Choroid plexus epithelial cell (primary cell): ENCODE data around the gene CHN2.
A peak's percentile ranks its signal among the peaks of the same experiment; 100 is the strongest.

Experiments
- DNase-seq: peaks from one replicate; pipeline ENCODE4 v3.0.0-alpha.2; 2010; ENCODE audit warnings: low read depth
- H3K4me3 ChIP-seq: 2 replicates; pipeline ENCODE4 v1.5.1; 2011; ENCODE audit warnings: low read depth, mild to moderate bottlenecking, control low read depth, low read length, moderate library complexity
- CTCF ChIP-seq: conservative IDR thresholded peaks from 2 replicates; pipeline ENCODE4 v1.5.1; 2011; ENCODE audit warnings: low read depth, mild to moderate bottlenecking, control low read depth, inconsistent platforms, low read length, moderate library complexity

CHN2 gene

GRCh38 chr7:29278337-29279069 is 83.9 kb downstream of the CHN2 start:
- no peak for TF ChIP-seq CTCF
- no peak overlapping the region for H3K4me3 ChIP-seq
- DNase-seq: no peak

- peak; percentile 57 for DNase-seq
- H3K4me3 ChIP-seq: no peak overlapping the region
- TF ChIP-seq CTCF: no peak
These were observed 87.4 kb downstream of the CHN2 start for GRCh38 chr7:29281782-29282541.

- no peak for TF ChIP-seq CTCF
- DNase-seq: no peak
These were observed 88.3 kb downstream of the CHN2 start for GRCh38 chr7:29282819-29283414.

GRCh38 chr7:29284696-29285443 is 90.3 kb downstream of the CHN2 start:
- peak; percentile 12 for DNase-seq
- H3K4me3 ChIP-seq: no peak overlapping the region
- no peak for TF ChIP-seq CTCF

More at GRCh38 chr7:29282819-29283414, 88.3 kb downstream of the CHN2 start:
- no peak overlapping the region for H3K4me3 ChIP-seq

- TF ChIP-seq CTCF: no peak
- H3K4me3 ChIP-seq: no peak overlapping the region
- DNase-seq: peak; percentile 96
These were observed 90.8 kb downstream of the CHN2 start for GRCh38 chr7:29285444-29285793.

GRCh38 chr7:29285861-29286260 is 91.3 kb downstream of the CHN2 start:
- no peak for DNase-seq
- TF ChIP-seq CTCF: no peak
- H3K4me3 ChIP-seq: no peak overlapping the region
